ENCODE measurements around the gene EPG5.
"Not testable (repeated sequence)": the region's sequence is repeated elsewhere in the genome, so short reads cannot be mapped to it uniquely, and the experiment has no call there.

Gene EPG5

GRCh38 chr18:45838302-45839070 is 128.6 kb downstream of the EPG5 start:
- DNase-seq (ENCODE audit: low read depth): no peak

GRCh38 chr18:45837283-45838070 is 129.7 kb downstream of the EPG5 start:
- peak; percentile 54 for DNase-seq (ENCODE audit: low read depth)

GRCh38 chr18:45836242-45837205 is 130.6 kb downstream of the EPG5 start:
- no peak for DNase-seq (ENCODE audit: low read depth)

GRCh38 chr18:45835057-45835636 is 132.0 kb downstream of the EPG5 start:
- no peak for DNase-seq (ENCODE audit: low read depth)

- no peak for DNase-seq (ENCODE audit: low read depth)
These were observed 132.8 kb downstream of the EPG5 start for GRCh38 chr18:45834306-45834705.

- DNase-seq (ENCODE audit: low read depth): no peak
These were observed 133.3 kb downstream of the EPG5 start for GRCh38 chr18:45833846-45834245.

GRCh38 chr18:45830917-45831316 is 136.2 kb downstream of the EPG5 start:
- no peak for DNase-seq (ENCODE audit: low read depth)

- no peak for DNase-seq (ENCODE audit: low read depth)
These were observed 137.3 kb downstream of the EPG5 start for GRCh38 chr18:45829855-45830254.

- no peak for DNase-seq (ENCODE audit: low read depth)
These were observed 138.0 kb downstream of the EPG5 start for GRCh38 chr18:45828917-45829811.

GRCh38 chr18:45826716-45827115 is 140.4 kb downstream of the EPG5 start:
- DNase-seq (ENCODE audit: low read depth): not testable (repeated sequence)

GRCh38 chr18:45826084-45826483 is 141.0 kb downstream of the EPG5 start:
- no peak for DNase-seq (ENCODE audit: low read depth)

GRCh38 chr18:45825258-45826044 is 141.7 kb downstream of the EPG5 start, which contains the start of gene SIGLEC15:
Gene SIGLEC15, plus strand, starts transcription at chr18:45825675. Its CDS starts 54 bp downstream, at chr18:45825729.
- no peak for DNase-seq (ENCODE audit: low read depth)

GRCh38 chr18:45821711-45822110 is 145.4 kb downstream of the EPG5 start:
- no peak for DNase-seq (ENCODE audit: low read depth)

GRCh38 chr18:45821026-45821425 is 146.1 kb downstream of the EPG5 start:
- DNase-seq (ENCODE audit: low read depth): no peak

GRCh38 chr18:45820106-45820745 is 146.9 kb downstream of the EPG5 start:
- DNase-seq (ENCODE audit: low read depth): no peak

GRCh38 chr18:45818765-45819164 is 148.4 kb downstream of the EPG5 start:
- DNase-seq (ENCODE audit: low read depth): peak; percentile 36

GRCh38 chr18:45817543-45817942 is 149.6 kb downstream of the EPG5 start:
- no peak for DNase-seq (ENCODE audit: low read depth)

- not testable (repeated sequence) for DNase-seq (ENCODE audit: low read depth)
These were observed 152.4 kb downstream of the EPG5 start for GRCh38 chr18:45814733-45815132.

- DNase-seq (ENCODE audit: low read depth): not testable (repeated sequence)
These were observed 160.0 kb downstream of the EPG5 start for GRCh38 chr18:45807144-45807543.

All from EH (cell line).